ENCODE results near the gene TEAD3.
A peak's percentile ranks its signal among the peaks of the same experiment; 100 is the strongest.
"Not testable (repeated sequence)": the region's sequence is repeated elsewhere in the genome, so short reads cannot be mapped to it uniquely, and the experiment has no call there.

TEAD3 gene

GRCh38 chr6:35442693-35443092 is 54.2 kb downstream of the TEAD3 start:
- no peak overlapping the region for H3K27ac ChIP-seq
- TF ChIP-seq, protein P1, sequence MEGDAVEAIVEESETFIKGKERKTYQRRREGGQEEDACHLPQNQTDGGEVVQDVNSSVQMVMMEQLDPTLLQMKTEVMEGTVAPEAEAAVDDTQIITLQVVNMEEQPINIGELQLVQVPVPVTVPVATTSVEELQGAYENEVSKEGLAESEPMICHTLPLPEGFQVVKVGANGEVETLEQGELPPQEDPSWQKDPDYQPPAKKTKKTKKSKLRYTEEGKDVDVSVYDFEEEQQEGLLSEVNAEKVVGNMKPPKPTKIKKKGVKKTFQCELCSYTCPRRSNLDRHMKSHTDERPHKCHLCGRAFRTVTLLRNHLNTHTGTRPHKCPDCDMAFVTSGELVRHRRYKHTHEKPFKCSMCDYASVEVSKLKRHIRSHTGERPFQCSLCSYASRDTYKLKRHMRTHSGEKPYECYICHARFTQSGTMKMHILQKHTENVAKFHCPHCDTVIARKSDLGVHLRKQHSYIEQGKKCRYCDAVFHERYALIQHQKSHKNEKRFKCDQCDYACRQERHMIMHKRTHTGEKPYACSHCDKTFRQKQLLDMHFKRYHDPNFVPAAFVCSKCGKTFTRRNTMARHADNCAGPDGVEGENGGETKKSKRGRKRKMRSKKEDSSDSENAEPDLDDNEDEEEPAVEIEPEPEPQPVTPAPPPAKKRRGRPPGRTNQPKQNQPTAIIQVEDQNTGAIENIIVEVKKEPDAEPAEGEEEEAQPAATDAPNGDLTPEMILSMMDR (conservative IDR thresholded peaks at IDR 0.05): no peak

DNA sequence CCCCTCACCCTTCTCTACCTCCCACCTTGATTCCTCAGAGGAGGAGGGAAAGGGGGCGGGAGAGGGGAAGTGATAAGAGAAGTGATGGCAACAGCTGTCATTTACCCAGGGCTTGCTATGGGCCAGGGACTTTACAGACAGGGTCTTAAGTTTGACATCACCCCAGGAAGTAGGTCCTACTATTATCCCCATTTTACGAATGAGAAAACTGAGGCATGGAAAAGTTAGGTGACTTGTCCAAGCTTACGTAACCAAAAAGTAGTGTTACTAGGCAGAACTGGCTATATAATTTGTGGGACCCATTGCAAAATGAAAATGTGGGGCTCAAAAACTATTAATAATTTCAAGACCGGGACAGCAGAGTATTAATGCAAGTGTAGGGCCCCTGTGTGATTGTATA is 55.2 kb downstream of the TEAD3 start:
- no peak overlapping the region for H3K27ac ChIP-seq
- TF ChIP-seq, protein P1 (conservative IDR thresholded peaks at IDR 0.05): no peak

GRCh38 chr6:35441205-35441604 is 55.7 kb downstream of the TEAD3 start:
- H3K27ac ChIP-seq: no peak overlapping the region
- TF ChIP-seq, protein P1 (conservative IDR thresholded peaks at IDR 0.05): no peak

DNA sequence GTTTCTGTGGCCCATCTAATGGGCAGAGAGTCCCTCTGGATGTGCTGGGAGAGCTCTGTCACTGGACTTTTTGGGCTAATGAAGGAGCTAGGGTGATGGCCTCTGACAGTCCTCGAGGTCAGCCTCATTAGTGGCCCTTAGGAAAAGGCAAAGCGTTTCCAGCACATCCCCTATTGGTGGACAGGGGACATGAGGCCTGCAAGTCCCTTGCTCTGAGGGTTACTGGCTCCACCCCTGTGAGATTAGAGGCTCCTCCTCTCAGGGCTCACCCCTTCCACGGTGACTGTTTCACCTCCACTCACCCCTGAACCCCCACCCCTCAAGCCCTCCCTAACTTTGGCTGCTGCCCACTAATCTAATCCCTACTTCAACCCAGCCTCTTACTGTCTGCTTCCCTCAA is 57.6 kb downstream of the TEAD3 start:
- TF ChIP-seq, protein P1 (conservative IDR thresholded peaks at IDR 0.05): no peak
- H3K27ac ChIP-seq: no peak overlapping the region

GRCh38 chr6:35438378-35439065 is 58.4 kb downstream of the TEAD3 start:
- H3K27ac ChIP-seq: not testable (repeated sequence)

DNA sequence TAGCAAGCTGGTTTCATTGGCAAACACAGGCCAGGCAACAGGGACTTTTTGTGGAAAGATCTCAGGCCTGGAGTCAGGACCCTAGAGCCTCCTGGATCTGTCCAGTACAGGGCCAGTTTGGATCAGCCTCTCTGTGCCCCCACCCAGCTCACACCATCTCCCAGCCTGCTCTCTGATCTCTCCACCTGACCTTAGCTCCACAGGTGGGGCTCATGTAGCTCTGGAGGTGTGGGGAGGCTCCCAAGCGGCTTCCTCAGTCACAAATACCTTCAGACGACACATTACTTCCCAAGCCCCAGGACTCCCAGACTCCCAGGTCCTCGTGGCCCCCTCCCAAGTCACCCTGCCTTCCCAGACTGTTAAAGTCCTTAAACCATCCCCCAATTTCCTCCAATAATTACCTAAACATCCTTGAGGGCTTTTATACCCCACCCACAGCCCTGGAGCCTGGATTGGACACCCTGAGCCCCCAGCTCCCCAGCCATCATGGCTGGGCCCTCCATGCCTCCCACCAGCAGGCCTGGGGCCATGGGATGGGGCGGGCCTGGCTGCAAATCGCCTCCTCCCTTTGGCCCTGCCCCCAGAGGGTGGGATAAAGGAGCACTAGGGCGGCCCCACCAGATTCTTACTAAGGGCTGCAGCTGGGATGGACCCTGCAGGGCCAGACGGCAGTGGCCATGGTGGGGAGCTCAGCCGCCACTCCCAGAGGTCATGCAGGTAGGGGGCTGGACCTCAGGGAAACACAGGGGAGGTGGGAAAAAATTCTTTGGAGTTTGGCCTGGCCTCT is 60.6 kb downstream of the TEAD3 start:
- H3K27ac ChIP-seq: peak overlapping the region; percentile 75
- TF ChIP-seq, protein P1 (conservative IDR thresholded peaks at IDR 0.05): no peak

DNA sequence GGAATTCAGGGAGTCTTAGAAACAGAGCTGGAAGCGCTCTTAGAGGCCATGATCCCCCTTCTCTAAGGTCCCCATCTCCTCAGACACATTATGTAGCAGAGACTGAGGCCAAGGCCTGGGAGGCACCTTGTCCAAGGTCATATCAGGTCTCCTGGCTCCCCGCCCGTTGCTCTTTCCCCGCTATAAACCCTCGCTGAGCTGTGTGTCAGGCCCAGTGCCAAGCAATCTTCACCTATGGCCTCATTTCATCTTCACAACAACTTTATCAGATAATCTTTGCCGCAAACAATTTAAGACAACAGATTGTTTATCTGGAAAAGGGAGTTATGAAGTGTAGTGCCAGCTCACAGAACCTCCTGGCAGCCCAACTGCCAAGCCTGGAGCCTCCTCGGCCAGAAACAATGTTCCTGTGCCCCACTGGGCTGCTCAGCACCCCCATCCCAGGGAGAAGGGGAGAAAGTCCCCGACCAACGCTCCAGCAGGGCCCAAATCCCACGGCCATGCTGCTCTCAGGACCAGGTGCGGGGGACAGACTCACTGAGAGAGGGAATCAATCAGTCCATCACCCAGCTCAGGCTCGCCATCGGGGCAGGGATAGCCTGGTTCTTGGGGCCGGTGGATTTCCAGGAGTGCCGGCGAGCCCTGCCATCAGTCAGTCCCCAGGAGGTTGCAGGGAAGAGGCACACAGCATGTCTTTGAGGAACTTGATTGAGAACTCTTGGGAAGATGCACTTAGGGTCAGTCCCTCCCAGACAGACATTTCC is 61.6 kb downstream of the TEAD3 start:
- TF ChIP-seq, protein P1 (conservative IDR thresholded peaks at IDR 0.05): no peak
- peak overlapping the region; percentile 75 for H3K27ac ChIP-seq

GRCh38 chr6:35432702-35433101 is 64.2 kb downstream of the TEAD3 start:
- peak overlapping the region; percentile 39 for H3K27ac ChIP-seq

Measured in VCaP (cell line).